ENCODE data around the gene SERINC4. TPM values are rescaled to one million over a fixed set of nuclear protein-coding genes. Genes with fewer than 3 reads are reported as not detected.
A peak's percentile ranks its signal among the peaks of the same experiment; 100 is the strongest.
"Not testable (repeated sequence)": the region's sequence is repeated elsewhere in the genome, so short reads cannot be mapped to it uniquely, and the experiment has no call there.

The SERINC4 gene
- total RNA-seq (2014; rRNA removed; shearing (Covaris generic); ENCODE audit: low replicate concordance): not detected in 2 replicates

GRCh38 chr15:43799945-43800285 lies at the start of gene SERINC4:
SERINC4 (minus strand) TSS chr15:43800220; CDS start chr15:43799986, 234 bp downstream.
- Histone ChIP-seq H3K27me3 (no peaks in the 10 kb centered on the region), H3K36me3 (peaks cover 81% of the 10 kb centered on the region), H3K4me3 (peak within 1 kb of the TSS; percentile 92), H3K9me3 (no peaks in the 10 kb centered on the region; the same call in 1 of the 2 replicates)
- no peak for DNase-seq

DNA sequence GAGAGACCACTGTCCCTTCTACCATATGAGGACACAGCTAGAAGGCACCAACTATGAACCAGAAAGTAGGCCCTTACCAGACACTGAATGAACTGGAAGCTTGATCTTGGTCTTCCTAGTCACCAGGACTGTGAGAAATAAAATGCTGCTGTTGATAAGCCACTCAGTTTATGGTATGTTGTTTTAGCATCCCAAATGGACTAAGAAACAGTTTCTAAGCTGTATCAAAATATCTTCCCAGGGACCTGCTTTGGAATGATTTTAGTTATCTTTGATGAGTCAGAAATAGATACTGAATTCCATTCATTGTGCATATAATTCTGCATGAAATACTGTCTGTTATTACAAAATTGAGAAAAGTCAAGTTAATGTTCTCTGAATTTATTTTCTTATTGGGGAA lies 45.4 kb upstream of the SERINC4 start:
- H3K27me3 ChIP-seq: no peaks in the 10 kb centered on the region
- no peak for DNase-seq

GRCh38 chr15:43832485-43832884 lies 32.5 kb upstream of the SERINC4 start:
- H3K4me3 ChIP-seq, H3K27me3 ChIP-seq, DNase-seq, H3K9me3 ChIP-seq: not testable (repeated sequence)
- H3K36me3 ChIP-seq: peaks cover 72% of the 10 kb centered on the region

More for the DNA sequence above, 45.4 kb upstream of the SERINC4 start:
- Histone ChIP-seq H3K9me3 (no peaks in the 10 kb centered on the region), H3K4me3 (no peak overlapping the region), H3K36me3 (peaks cover 63% of the 10 kb centered on the region)

GRCh38 chr15:43831519-43832052 lies 31.6 kb upstream of the SERINC4 start:
- not testable (repeated sequence) for H3K9me3 ChIP-seq, H3K4me3 ChIP-seq, DNase-seq, H3K27me3 ChIP-seq
- H3K36me3 ChIP-seq: peaks cover 65% of the 10 kb centered on the region

GRCh38 chr15:43830691-43831275 lies 30.8 kb upstream of the SERINC4 start:
- H3K36me3 ChIP-seq: peaks cover 57% of the 10 kb centered on the region
- H3K9me3 ChIP-seq, H3K27me3 ChIP-seq: not testable (repeated sequence)

DNA sequence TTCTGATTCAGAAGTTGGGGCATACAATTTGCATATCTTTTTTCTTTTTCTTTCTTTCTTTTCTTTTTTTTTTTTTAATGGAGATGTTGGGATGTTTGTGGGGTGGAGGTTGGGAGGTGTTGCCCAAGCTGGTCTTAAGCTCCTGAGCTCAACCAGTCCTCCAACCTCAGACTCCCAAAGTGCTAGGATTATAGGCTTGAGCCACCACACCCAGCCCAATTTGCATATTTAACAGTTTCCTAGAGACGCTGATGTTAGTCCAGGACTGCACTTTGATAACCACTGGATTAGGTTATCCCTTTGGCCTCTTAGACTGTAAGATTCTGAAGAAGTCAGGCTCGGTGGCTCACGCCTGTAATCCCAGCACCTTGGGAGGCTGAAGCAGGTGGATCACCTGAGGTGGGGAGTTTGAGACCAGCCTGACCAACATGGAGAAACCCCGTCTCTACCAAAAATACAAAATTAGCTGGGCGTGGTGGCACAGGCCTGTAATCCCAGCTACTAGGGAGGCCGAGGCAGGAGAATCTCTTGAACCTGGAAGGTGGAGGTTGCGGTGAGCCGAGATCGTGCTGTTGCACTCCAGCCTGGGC lies 30.0 kb upstream of the SERINC4 start:
- H3K4me3 ChIP-seq, H3K27me3 ChIP-seq, DNase-seq, H3K9me3 ChIP-seq: not testable (repeated sequence)
- peaks cover 51% of the 10 kb centered on the region for H3K36me3 ChIP-seq

More at GRCh38 chr15:43830691-43831275, 30.8 kb upstream of the SERINC4 start:
- H3K4me3 ChIP-seq, DNase-seq: not testable (repeated sequence)

GRCh38 chr15:43828061-43828657 lies 28.1 kb upstream of the SERINC4 start:
- no peaks in the 10 kb centered on the region for H3K27me3 ChIP-seq
- no peaks in the 10 kb centered on the region for H3K9me3 ChIP-seq
- peaks cover 39% of the 10 kb centered on the region for H3K36me3 ChIP-seq
- H3K4me3 ChIP-seq: peak overlapping the region; percentile 57
- no peak for DNase-seq

DNA sequence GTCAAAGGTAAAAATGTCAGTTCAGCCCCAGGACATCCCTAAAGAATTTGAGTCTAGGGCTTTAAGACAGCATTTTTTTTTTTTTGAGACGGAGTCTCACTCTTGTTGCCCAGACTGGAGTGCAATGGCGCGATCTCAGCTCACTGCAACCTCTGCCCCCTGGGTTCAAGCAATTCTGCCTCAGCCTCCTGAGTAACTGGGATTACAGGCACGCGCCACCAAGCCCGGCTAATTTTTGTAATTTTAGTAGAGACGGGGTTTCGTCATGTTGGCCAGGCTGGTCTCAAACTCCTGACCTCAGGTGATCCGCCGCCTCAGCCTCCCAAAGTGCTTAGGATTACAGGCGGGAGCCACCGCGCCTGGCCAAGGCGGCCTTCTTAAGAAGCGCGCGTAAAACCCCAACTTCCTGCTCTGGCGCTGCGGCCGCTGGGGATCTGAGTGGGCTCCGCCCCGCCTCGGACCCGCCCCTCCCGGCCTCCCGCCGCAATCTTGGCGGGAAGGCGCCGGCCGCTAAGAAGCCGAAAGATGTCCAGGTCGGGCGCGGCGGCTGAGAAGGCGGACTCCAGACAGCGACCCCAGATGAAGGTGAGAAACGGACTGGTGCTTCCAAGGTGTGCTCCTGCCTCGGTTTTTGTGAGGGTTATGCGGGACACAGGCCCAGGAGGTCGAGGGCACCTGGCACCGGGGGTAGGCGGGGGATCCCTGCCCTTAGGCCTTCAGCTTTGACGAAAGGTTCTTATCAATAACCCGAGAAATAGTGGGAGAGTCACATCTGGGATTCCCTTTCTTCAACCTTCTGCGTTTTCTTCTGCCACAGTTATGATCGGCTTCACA lies 26.7 kb upstream of the SERINC4 start, which contains the start of gene WDR76:
TSS of gene WDR76 (plus strand) at position 495 of the 834 bp plus-strand sequence. CDS start at position 526, 31 bp downstream.
- Histone ChIP-seq H3K4me3 (peak within 1 kb of the TSS; percentile 57), H3K36me3 (peaks cover 42% of the 10 kb centered on the region), H3K9me3 (no peaks in the 10 kb centered on the region), H3K27me3 (no peaks in the 10 kb centered on the region)
- DNase-seq: peak; percentile 91

DNA sequence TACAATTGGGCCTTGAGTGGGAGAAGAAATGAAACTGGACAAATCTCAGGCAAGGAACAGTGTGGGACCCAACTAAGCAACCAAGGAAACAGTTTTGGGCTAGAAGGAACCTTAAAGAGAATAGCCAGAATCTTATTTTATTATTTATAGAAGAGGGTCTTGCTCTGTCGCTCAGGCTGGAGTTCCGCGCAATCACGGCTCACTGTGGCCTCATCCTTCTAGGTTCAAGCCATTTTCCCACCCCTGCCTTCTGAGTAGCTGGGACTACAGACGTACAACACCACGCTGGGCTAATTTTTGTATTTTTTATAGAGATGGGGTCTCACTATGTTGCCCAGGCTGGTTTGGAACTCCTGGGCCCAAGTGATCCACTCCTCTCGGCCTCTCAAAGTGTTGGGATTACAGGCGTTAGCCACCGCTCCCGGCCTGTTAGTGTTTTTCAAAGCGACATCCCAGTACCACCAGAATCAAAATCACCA lies 26.0 kb upstream of the SERINC4 start:
- H3K4me3 ChIP-seq: peak overlapping the region; percentile 57
- H3K27me3 ChIP-seq: no peaks in the 10 kb centered on the region
- peaks cover 38% of the 10 kb centered on the region for H3K36me3 ChIP-seq
- no peaks in the 10 kb centered on the region for H3K9me3 ChIP-seq
- no peak for DNase-seq

GRCh38 chr15:43825305-43825704 lies 25.3 kb upstream of the SERINC4 start:
- H3K27me3 ChIP-seq, DNase-seq, H3K9me3 ChIP-seq, H3K4me3 ChIP-seq: not testable (repeated sequence)
- H3K36me3 ChIP-seq: peaks cover 35% of the 10 kb centered on the region

DNA sequence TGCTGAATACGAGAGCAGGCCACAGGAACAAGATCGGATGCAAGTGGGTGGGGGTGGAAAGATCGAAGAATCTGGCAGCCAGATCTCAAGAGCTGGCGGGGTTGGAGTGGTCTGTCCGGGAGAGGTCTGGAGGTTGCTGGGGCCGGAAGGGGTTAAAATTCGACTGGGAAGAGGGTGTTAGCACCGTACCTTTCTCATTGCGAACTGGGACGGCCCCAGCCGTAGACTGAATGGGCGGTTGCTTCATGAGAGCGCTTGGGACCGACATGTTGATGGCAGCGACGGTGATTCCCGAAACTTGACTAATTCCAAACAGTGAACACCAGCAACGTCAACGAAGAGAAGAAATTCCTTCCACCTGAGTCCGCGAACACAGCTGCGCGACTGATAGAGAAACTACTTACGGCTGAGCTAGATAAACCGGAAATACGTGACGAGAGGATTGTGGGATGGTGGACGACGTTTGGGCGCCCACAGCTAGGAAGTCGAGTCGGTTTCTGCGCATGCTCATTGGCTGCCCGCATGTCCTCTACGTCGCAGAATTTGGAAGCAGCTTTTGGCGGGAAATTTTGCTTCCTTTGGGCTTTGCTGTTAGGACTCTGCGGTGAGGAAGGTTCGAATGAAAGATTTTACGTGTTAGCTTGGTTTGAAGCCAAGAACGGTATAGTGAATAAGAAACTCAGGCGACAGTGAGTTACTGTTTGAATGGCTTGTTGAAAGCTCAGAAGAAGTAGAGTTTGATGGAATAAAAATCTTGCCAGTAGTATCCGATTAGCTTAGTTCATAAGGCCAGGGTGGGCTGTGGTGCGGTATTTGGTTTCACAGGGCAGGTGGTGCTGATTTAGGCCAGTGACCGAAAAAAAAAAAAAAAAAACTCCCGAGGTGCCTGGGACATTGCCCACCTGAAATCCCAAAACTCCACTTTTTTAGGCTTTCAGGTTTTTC lies 24.6 kb upstream of the SERINC4 start, which contains the start of gene MFAP1:
TSS of gene MFAP1 (minus strand) at position 389 of the 945 bp plus-strand sequence. CDS start at position 268, 121 bp downstream.
- peak; percentile 95 for DNase-seq
- Histone ChIP-seq H3K36me3 (peaks cover 35% of the 10 kb centered on the region), H3K9me3 (no peaks in the 10 kb centered on the region), H3K4me3 (peak within 1 kb of the TSS; percentile 74), H3K27me3 (no peaks in the 10 kb centered on the region)

DNA sequence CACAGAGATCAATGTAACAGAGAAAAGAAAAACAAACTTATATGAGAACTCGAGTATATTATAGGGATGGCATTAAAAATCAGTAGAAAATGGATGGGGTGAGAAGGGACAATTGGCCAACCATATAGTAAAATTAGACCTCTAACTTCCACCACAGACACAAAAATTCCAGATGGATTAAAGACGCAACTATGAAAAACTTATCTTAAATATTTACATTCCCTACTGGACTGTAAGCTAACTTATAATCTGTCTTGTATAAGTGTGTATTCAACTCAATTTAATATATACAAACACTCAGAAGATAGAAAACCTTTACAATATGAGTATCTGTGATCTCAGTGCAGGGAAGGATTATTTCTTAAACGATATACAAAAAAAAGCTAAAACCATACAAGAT lies 21.5 kb upstream of the SERINC4 start:
- Histone ChIP-seq H3K27me3 (no peaks in the 10 kb centered on the region), H3K4me3 (no peak overlapping the region), H3K9me3 (no peaks in the 10 kb centered on the region), H3K36me3 (peaks cover 42% of the 10 kb centered on the region)
- no peak for DNase-seq

DNA sequence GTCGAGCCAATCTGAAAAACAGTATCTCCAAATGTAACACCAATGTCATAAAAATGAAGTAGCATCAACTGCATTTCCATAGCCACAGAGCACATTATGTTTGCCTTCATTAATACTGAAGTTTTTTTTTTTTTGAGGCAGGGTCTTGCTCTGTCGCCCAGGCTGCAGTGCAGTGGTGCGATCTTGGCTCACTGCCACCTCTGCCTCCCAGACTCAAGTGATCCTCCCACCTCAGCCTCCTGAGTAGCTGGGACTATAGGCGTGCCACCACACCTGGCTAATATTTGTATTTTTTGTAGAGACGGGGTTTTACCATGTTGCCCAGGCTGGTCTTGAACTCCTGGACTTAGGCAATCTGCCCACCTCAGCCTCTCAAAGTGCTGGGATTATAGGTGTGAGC lies 15.0 kb upstream of the SERINC4 start:
- not testable (repeated sequence) for DNase-seq, H3K27me3 ChIP-seq, H3K9me3 ChIP-seq, H3K4me3 ChIP-seq
- peaks cover 87% of the 10 kb centered on the region for H3K36me3 ChIP-seq

GRCh38 chr15:43808960-43809678 lies 9.1 kb upstream of the SERINC4 start:
- no peak for DNase-seq
- Histone ChIP-seq H3K9me3 (no peaks in the 10 kb centered on the region), H3K36me3 (peaks cover 89% of the 10 kb centered on the region), H3K4me3 (no peak overlapping the region), H3K27me3 (no peaks in the 10 kb centered on the region)

DNA sequence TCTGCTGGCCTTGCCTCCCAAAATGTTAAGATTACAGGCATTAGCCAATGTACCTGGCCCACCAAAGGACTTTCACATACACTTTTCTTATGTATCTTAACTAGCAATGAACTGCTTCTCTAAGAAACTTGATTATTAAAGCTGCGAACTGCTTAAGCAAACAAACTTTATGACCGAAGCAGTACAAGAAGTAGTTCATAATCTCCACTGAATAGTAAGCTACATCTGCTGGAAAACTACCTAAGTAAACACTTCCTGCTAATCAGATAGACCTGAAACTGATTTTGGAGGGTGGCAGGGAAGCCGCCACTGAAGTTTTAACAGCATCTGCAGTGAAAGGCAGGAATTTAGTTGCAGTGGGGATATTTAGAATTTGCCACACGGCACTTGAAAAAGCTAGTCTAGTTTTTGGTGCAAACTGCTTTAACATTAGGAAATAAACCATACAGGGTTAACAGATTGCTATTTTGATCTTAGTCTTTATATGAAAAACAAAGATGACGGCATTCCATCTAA lies 8.5 kb upstream of the SERINC4 start:
- Histone ChIP-seq H3K9me3 (no peaks in the 10 kb centered on the region), H3K27me3 (no peaks in the 10 kb centered on the region), H3K4me3 (no peak overlapping the region), H3K36me3 (peaks cover 83% of the 10 kb centered on the region)
- DNase-seq: no peak

All from MG63 (cell line).